Stimulated activated CD8-positive, alpha-beta memory T cell treated with anti-CD3 and anti-CD28 coated beads, Interleukin-4, amount 100 ng/mL, for 24 hours (primary cell): Measurements from ENCODE around the gene MRPL37.
"Not testable (repeated sequence)": the region's sequence is repeated elsewhere in the genome, so short reads cannot be mapped to it uniquely, and the experiment has no call there.

Experiments
- DNase-seq: peaks from one replicate; pipeline ENCODE4 v3.0.0-alpha.2; 2020; ENCODE audit warnings: low read depth

The MRPL37 gene

DNA sequence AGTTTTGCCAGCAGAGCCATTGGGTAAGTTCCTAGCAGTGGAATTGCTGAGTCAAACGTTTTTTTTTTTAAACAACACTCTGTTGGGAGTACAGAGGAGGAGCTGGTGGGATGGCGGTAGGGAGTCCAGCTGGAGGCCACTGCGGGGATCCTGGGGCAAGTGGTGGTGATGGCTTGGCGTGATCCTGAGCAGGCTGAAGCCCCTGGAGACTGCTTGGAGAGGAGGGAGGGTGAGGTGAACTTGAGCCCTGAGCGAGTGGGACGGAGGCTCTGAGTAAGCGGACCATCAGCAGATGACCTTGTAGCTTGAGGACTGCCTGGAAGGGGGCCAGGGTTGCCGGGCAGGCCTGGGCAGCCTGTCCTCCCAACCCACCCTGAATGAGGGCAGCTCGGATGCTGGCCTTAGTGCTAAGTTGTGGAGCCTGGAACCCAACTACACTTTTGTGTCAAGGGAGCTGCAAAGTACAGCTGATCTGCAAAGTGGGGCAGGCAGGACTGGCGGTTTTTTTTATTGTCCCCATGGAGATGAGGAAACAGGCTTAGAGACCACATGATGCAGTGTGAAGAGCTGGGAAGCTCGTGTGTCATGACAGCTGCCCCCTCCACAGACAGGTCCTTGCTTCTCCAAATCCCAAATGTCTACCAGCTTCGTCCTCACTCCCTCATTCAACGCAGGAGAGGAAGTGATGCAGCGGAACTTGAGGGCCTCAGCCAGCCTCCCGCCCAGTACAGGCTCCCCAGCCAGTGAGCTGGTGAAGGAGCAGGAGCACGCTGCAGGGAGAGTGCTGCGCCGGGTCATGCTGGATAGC, 20.2 kb downstream of the MRPL37 start:
- no peak for DNase-seq

DNA sequence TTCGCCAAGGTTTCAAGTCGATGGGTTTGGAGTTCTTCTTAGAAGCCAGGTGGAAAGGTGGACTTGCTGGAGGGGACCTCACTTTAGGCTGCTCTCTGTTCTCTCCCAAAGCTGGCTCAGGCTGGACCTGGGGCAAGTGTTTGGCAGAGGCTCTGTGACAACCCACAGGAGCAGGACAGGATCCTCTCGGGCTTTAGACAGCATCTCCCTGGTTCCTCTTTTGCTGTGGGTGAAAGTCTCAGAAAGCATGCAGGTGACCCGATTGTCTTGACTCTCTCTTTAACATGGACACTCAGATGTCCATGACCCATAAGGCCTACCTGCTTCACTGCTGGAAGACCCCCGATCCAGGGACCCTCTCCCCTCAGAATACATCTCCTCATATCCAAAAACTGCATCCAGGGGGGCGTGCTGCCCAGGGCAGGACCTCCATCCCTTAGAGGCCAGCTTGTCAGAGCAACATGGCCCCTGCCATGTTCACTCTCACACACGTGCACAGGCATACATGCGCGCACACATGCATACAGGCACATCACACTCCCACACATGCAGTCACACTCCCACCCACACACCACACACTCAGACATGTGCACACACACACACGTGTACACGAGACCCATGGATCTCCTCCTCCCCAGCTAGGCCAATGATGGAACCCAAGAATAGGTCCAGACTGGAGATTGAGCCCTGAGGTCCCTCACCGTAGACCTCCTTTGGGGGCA, 21.3 kb downstream of the MRPL37 start:
- no peak for DNase-seq

DNA sequence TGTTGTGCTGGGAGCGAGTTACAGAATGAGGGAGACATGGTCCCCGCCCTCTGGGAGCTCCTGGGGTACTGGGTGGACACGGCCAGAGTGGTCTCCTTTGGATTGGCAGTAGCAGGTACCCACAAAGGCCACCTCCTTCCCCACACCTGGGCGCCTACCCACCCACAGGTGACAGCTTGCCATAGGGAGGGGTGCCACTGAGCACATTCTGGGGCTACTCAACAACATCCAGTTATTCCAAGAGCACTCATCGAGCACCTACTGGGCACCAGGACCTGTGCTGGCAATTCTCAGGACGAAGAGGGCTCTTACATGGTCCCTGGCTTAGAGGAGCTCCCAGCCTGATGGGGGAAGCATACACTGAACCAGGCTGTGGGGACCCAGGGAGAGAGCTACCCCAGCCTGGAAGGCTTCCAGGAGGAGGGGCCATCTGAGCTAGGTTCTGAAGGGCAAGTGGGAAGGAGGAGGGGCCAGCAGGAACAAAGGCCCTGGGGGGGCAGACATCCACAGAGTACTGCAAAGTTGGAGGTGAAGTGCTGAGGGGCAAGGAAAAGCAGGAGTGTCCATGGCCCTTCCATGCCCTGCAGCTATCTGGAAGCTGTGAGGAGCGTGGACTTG, 22.0 kb downstream of the MRPL37 start:
- DNase-seq = no peak

GRCh38 chr1:54222711-54223110, 22.7 kb downstream of the MRPL37 start:
- DNase-seq = no peak

- DNase-seq = no peak
These were observed 23.7 kb downstream of the MRPL37 start for GRCh38 chr1:54223441-54224202.

- no peak for DNase-seq
These were observed 24.3 kb downstream of the MRPL37 start for GRCh38 chr1:54224233-54224632.

DNA sequence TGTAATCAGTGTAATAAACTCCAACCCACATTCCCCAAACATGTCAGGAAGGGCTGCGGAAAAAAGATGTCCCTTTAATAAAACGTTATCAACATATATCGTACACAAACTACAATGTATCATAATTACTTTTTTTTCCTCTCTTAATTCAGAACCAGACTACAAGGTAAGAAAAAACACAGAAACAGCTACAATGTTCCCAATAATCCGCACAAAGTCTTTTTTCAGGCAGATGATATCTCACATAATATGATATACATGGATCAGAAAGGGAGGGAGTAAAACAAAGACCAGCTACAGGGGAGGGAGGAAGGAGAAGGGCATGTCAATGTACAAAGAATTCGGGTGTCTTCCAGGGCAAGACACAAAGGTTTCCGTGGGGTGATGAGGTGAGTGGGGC, 25.4 kb downstream of the MRPL37 start:
- no peak for DNase-seq

DNA sequence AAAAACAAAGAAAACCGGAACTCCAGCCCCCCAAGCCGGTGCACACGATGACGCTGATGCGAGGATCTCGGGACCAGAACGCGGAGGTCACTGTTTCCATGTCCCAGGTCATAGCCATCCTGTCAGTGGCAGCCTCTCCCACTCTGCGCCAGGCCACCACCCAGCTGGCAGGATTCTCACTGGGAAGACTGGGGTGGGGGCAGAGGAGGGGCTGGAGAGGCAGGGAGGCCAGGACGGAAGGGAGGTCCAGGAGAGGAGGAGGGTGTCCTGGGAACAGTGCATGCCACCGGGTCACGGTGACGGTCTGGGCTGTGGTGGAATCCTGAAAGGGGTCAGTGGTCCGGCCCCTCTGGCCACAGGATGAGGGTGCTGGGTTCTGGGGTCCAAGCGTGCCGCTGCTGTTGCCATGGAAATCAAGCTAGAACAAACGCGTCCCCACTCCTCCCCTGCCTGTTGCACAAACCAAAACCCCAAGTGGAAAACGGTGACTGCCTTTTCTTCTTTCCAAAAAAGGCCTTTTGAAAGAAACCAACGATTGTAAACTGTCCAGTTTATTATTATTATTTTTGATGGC, 26.1 kb downstream of the MRPL37 start:
- no peak for DNase-seq

DNA sequence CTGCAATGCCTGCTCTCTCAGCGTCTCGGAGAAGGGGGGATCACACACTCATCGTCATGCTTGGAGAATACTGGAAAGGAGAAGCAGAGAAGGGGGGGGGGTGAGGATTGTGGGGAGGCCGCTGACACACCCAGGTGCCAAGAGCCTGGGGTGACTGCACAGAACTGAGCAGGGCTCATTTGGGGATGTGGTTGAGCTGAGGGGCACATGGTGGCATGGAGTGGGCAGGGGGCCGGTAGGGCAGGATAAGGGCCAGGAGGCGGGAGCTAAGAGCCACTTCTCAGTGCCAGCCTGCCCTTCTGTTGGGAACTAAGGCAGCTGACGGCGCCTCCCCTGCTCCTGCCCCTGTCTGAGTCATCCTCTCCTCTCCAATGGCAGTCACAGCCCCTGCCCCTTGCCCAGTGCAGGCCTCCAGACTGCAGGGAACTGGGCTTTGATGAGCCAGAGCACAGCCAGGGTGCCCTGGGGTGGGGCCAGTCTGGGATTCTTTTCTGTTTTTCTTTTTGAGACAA, 27.2 kb downstream of the MRPL37 start:
- DNase-seq = no peak

DNA sequence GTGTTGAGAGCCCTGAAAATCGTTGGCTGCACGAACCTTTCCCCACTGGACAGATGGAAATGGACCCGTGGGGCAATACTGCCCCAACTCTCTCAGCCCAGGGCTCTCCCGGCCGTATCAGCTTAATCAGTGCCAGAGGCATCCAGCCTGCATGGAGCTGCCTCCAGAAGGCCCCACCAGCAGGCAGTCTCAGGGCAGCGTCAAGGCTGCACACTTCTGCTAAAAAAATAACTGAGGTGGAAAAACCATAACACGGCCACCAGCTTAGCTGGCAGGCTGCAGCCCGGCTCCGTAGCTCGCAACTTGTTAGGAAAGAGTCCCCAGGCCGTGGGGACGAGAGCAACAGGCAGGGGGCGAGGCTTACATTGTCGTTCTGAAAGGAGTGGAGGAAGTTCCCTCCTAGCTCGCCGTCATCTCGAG, 27.9 kb downstream of the MRPL37 start:
- no peak for DNase-seq

DNA sequence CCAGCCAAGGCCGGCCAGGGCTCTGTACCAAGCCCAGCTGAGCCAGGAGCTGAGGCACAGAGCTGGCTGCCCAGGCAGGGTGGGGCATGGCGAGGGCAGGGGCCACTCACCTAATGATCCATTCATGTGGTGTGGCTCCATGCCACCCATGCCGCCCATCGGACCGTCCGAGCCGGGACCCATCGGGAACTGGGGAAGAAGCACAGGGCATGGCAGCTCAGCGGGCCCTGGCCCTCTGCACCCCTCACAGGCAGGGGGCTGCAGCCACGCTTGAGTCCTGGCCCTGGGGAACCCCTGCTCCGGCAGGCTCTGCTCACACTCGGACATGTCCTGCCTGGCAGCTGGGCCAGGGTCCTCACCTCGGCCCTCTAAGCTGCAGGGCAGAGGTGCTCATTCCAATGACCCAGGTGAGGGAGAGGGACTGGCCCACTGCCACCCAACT, 28.7 kb downstream of the MRPL37 start:
- DNase-seq = no peak

DNA sequence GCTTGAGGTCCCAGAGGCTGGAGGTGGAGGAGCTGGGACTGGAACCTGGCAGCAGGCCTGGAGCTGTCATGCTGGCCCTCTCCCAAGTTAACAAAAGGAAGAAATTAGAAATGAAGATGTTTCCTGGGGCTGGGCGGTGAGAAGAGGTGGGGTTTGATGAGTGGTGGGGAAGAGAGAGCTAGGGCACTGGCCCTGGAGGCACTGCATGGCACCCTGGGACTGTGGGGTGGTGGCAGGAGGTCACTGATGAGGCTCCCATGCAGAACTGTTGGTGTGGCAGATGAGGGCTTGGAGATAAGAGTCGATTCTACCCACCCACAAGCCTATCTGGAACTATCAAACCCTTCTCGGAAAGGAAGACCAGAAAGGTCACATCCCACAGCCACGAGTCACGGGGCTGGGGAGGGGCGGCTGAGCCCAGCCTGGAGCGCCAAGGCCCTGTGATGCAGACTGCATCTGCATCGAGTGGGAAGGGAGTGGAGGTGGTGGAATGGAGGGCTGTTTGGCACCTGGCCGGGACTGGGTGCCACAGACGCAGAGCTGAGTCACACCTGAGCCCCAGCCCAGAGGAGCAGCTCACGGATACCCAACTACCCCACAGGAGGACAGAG, 29.4 kb downstream of the MRPL37 start:
- DNase-seq = peak; percentile 19

- peak; percentile 6 for DNase-seq
These were observed 30.8 kb downstream of the MRPL37 start for GRCh38 chr1:54230507-54231339.

- DNase-seq = not testable (repeated sequence)
These were observed 33.2 kb downstream of the MRPL37 start for GRCh38 chr1:54233196-54233595.

GRCh38 chr1:54234284-54234683, 34.3 kb downstream of the MRPL37 start:
- no peak for DNase-seq

GRCh38 chr1:54237586-54237985, 37.6 kb downstream of the MRPL37 start:
- no peak for DNase-seq

GRCh38 chr1:54238353-54239034, 38.5 kb downstream of the MRPL37 start:
- DNase-seq = no peak

DNA sequence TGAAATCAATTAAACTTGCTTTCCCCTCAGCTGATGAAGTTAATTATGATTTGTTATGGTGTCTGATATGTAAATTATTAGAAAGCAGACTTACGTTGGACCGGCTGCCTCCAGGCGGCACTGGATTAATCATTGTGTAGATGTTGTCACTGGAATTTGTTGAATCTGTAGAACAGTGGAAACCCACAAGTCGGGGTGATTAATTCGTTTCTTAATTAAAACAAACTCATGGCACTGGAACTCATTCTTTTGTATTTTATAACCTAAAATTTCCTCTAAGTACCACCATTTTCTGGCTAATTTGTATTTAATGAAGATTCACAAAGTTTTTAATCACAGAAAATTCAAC, 39.0 kb downstream of the MRPL37 start:
- DNase-seq = no peak

DNA sequence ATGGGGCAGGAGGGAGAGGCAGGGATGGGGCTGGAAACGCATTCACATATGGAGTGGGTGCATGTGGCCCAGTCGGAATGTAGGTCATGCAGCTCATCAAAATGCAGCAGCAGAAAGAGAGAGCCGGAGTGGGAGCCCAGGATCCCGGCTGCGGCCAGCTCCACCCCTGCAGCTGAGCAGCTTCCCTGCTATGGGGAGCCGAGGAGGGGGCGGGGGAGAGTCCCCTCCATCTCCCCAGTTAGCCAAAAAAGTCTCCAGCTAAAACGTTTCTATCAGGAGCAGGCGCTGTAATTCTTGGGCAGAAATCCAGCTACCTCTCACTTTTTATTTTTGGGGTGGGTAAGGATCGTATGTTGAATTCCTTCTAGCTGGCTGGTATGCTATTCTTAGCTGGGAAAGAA, 39.7 kb downstream of the MRPL37 start:
- DNase-seq = no peak
